K562 (cell line): Measurements from ENCODE around the gene UGT1A5. TPM values are rescaled to one million over a fixed set of nuclear protein-coding genes. Genes with fewer than 3 reads are reported as not detected.

Experiments
- ATAC-seq: fragments of 200-7000 bp; cut with Tn5 transposase; 3 replicates; pipeline ENCODE4 v1.9.1; 2020; ENCODE audit warnings: moderate library complexity
- BruUV-seq: library from RNA; stranded (reverse); fragments of 400-500 nt; replicated peaks from 2 replicates; lab custom pipeline; 2021; lab: Mats Ljungman, UMichigan
- CTCF ChIA-PET: fragments of 300-600 bp; formaldehyde crosslinking; extraction: SDS; loops from one replicate; lab custom pipeline; 2021; ENCODE audit warnings: low intra/inter-chr PET ratio; lab: Yijun Ruan, JAX
- POLR2A ChIA-PET: fragments of 300-600, 350-650 bp; sonication (Branson Sonifier 250); formaldehyde crosslinking; extraction: SDS; loops from one replicate; lab custom pipeline; 2021; ENCODE audit warnings: antibody characterized with exemption, inconsistent platforms; lab: Yijun Ruan, JAX
- DNase-seq, 4 experiments: peaks; one replicate each; pipeline versions ENCODE4 v3.0.0 to v3.0.0-alpha.2; 2011 to 2018; ENCODE audit warnings: low spot score in 3 of 4, mixed read lengths in 3 of 4; ENCODE audit errors: extremely low read depth in 1 of 4
- FAIRE-seq: peaks from 2 replicates; lab custom pipeline; 2011; peaks lifted over from hg19 to GRCh38; lab: Jason Lieb, UNC
- H2AFZ ChIP-seq: 2 replicates; pipeline ENCODE4 v1.6.0; 2011; ENCODE audit warnings: low read depth, low read length, control low read depth, inconsistent platforms
- H3K27ac ChIP-seq: fragments of 200-600 bp; 3 replicates; pipeline ENCODE4 v1.8.0; 2011; ENCODE audit warnings: low read depth, mild to moderate bottlenecking, control low read depth, inconsistent platforms, low read length, moderate library complexity, mixed read lengths; ENCODE audit errors: extremely low read depth
- H3K27me3 ChIP-seq, 2 experiments: fragments of 300-600 bp in 1 of 2; 2 replicates in 1 of 2; 3 replicates in 1 of 2; pipeline versions ENCODE4 v1.6.0 to v1.8.0; 2011; ENCODE audit warnings: inconsistent platforms in 2 of 2, low read length in 2 of 2, mild to moderate bottlenecking in 1 of 2, mixed read lengths in 1 of 2, moderate library complexity in 1 of 2; ENCODE audit not compliant: control insufficient read depth in 2 of 2, insufficient read depth in 2 of 2
- H3K36me3 ChIP-seq: fragments of 300-600 bp; 3 replicates; pipeline ENCODE4 v1.8.0; 2011; ENCODE audit warnings: mild to moderate bottlenecking, low read length, inconsistent platforms; ENCODE audit not compliant: control insufficient read depth, insufficient read depth
- H3K4me1 ChIP-seq, 2 experiments: fragments of 200-600 bp in 1 of 2; replicated peaks in 1 of 2; 2 replicates in 1 of 2; 3 replicates in 1 of 2; pipeline versions ENCODE4 v1.5.1 to v1.8.0; 2011; ENCODE audit warnings: inconsistent platforms in 2 of 2, low read length in 2 of 2, mild to moderate bottlenecking in 1 of 2, mixed read lengths in 1 of 2, moderate library complexity in 1 of 2; ENCODE audit not compliant: control insufficient read depth in 2 of 2, insufficient read depth in 2 of 2
- H3K4me2 ChIP-seq: 2 replicates; pipeline ENCODE4 v1.6.1; 2011; ENCODE audit warnings: low read length, control low read depth, inconsistent platforms, mixed read lengths; ENCODE audit not compliant: insufficient read depth
- H3K4me3 ChIP-seq: fragments of 200-600 bp; sonication (generic), shearing (Covaris generic); 2 replicates; pipeline ENCODE4 v1.5.1; 2016; ENCODE audit warnings: control low read depth, inconsistent platforms
- H3K79me2 ChIP-seq: fragments of 200-600 bp; 3 replicates; pipeline ENCODE4 v1.8.0; 2011; ENCODE audit warnings: low read length, inconsistent platforms; ENCODE audit not compliant: control insufficient read depth, insufficient read depth
- H3K9ac ChIP-seq, 2 experiments: 2 replicates each; pipeline versions ENCODE4 v1.6.0 to v1.6.1; 2011; ENCODE audit warnings: low read depth in 2 of 2, low read length in 2 of 2, control low read depth in 1 of 2, inconsistent platforms in 1 of 2, mild to moderate bottlenecking in 1 of 2, mixed read lengths in 1 of 2; ENCODE audit not compliant: insufficient read depth in 1 of 2
- H3K9me1 ChIP-seq: one replicate; pipeline ENCODE4 v1.6.0; 2011; ENCODE audit warnings: inconsistent platforms, mild to moderate bottlenecking, low read length, moderate library complexity; ENCODE audit not compliant: control insufficient read depth, insufficient read depth
- H3K9me3 ChIP-seq: replicated peaks from 2 replicates; pipeline ENCODE4 v1.5.1; 2011; ENCODE audit warnings: low read depth, low read length, inconsistent platforms; ENCODE audit not compliant: control insufficient read depth, insufficient read depth
- H4K20me1 ChIP-seq: replicated peaks from 2 replicates; pipeline ENCODE4 v1.6.1; 2011; ENCODE audit warnings: low read length, inconsistent platforms, mixed read lengths; ENCODE audit not compliant: control insufficient read depth, insufficient read depth
- DDX20 ChIP-seq: fragments of 450-650 bp; IDR thresholded peaks from 2 replicates; pipeline ENCODE4 v1.6.1; 2016; ENCODE audit warnings: missing genetic modification characterization, low read depth, mild to moderate bottlenecking, missing compliant biosample characterization, moderate library complexity
- DPF2 ChIP-seq: fragments of 450-650 bp; IDR thresholded peaks from 2 replicates; pipeline ENCODE4 v1.6.1; 2016
- POLR3G ChIP-seq: IDR thresholded peaks from 2 replicates; pipeline ENCODE4 v1.6.1; 2011; ENCODE audit not compliant: insufficient read length, insufficient replicate concordance; ENCODE audit errors: extremely low read depth
- TBP ChIP-seq: optimal IDR thresholded peaks from 2 replicates; pipeline ENCODE3; 2011; ENCODE audit warnings: low read depth, low read length, improper control_type of control experiment
- ZBTB8A ChIP-seq: fragments of 450-650 bp; IDR thresholded peaks from 2 replicates; pipeline ENCODE4 v1.6.1; 2018; ENCODE audit warnings: mild to moderate bottlenecking, moderate library complexity; ENCODE audit not compliant: partially characterized antibody
- ZNF347 ChIP-seq: fragments of 450-650 bp; formaldehyde crosslinking; IDR thresholded peaks from 2 replicates; pipeline ENCODE4 v1.4.0; 2020; ENCODE audit warnings: low read depth, mild to moderate bottlenecking, moderate library complexity
- ZNF77 ChIP-seq: fragments of 250-450 bp; sonication (Bioruptor Pico); IDR thresholded peaks from 2 replicates; pipeline ENCODE4 v1.5.0; 2020
- WGBS: fragments of 100-300 bp; shearing (Covaris generic); methylation state at CpG from one replicate; pipeline ENCODE4 v1.1.6; 2016; ENCODE audit warnings: low coverage, mixed read lengths; ENCODE audit not compliant: insufficient coverage; ENCODE audit errors: missing lambda C conversion rate; 5-methylcytosine and 5-hydroxymethylcytosine counted together
- in situ Hi-C: fragments of 300-500 bp; cut with MboI; formaldehyde crosslinking; loops from 4 replicates; pipeline ENCODE4 v1.15.0; 2018; ENCODE audit warnings: inconsistent platforms, mixed read lengths
- intact Hi-C: fragments of 100-400 bp; cut with micrococcal nuclease; formaldehyde crosslinking; loops from 2 replicates; pipeline ENCODE4 v1.14.2; 2022
- polyA plus RNA-seq, 8 experiments: library from polyadenylated mRNA; depleted of rRNA in 4 of 8; stranded (reverse) in 5 of 8; unstranded in 3 of 8; fragments of >200 nt; fragmentation: Nextera tagmentation in 2 of 8; fragmentation: Illumina TruSeq in 1 of 8; extraction: Ambion mirVana in 2 of 8; extraction: Trizol in 1 of 8; gene quantifications; 2 replicates each; pipeline versions ENCODE4 v1.2.1 to v1.2.3, GENCODE V29; 2011 to 2014; ENCODE audit warnings: inconsistent platforms in 1 of 8, missing spikeins in 1 of 8
- total RNA-seq, 7 experiments: library from RNA; depleted of rRNA in 6 of 7; stranded (reverse); fragments of >200 nt in 6 of 7; fragmentation: Illumina TruSeq in 2 of 7; extraction: Trizol in 2 of 7; gene quantifications; 2 replicates each; pipeline versions ENCODE4 v1.2.1 to v1.2.3, GENCODE V29; 2011 to 2021; ENCODE audit warnings: low replicate concordance in 1 of 7
- TF ChIP-seq, protein P1 (sequence below): fragments of 450-650 bp; IDR thresholded peaks from 2 replicates; pipeline ENCODE4 v1.6.1; 2016; ENCODE audit warnings: mild to moderate bottlenecking

UGT1A5 gene
- total and polyA plus RNA-seq, 9 of the 15 experiments (the other 6 are each of a cell fraction or from before 2014, with no cell fraction given): not detected

DNA sequence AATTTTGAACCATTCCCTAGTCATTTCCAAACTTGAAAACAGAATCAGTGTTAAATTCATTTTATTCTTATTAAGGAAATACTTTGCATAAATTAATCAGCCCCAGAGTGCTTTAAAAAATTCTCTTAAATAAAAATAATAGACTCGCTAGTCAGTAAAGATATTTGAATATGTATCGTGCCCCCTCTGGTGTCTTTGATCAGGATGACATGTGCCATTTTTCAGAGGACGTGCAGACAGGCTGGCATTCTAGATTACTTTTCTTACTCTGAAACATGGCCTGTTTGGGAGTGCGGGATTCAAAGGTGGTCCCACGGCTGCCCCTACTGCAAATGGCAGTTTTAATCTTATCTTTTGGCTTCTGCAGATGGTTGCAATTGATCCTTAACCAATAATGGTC is 59.9 kb downstream of the UGT1A5 start:
- BruUV-seq: no TSS peak
- ATAC-seq: no peak

More for the DNA sequence above, 59.9 kb downstream of the UGT1A5 start:
- CTCF ChIA-PET: no interaction called here
- no peaks in the 10 kb centered on the region for H3K9me1 ChIP-seq
- H3K9ac ChIP-seq: no peak overlapping the region
- 4% methylated on average over 5 of the region's 5 CpGs for WGBS
- FAIRE-seq: no peak
- POLR2A ChIA-PET: no interaction called here
- no peak overlapping the region for H3K4me2 ChIP-seq
- no peaks in the 10 kb centered on the region for H3K4me1 ChIP-seq
- intact Hi-C loops (no loop called here), in situ Hi-C loops (no loop called here)
- no peaks in the 10 kb centered on the region for H4K20me1 ChIP-seq
- peaks cover 0 to 13% of the 10 kb centered on the region in 2 experiments; a peak in 3 of 5 replicates for H3K27me3 ChIP-seq
- H3K79me2 ChIP-seq: no peaks in the 10 kb centered on the region
- TF ChIP-seq ZBTB8A: no peak
- no peak for TF ChIP-seq DPF2
- TF ChIP-seq, protein P1, sequence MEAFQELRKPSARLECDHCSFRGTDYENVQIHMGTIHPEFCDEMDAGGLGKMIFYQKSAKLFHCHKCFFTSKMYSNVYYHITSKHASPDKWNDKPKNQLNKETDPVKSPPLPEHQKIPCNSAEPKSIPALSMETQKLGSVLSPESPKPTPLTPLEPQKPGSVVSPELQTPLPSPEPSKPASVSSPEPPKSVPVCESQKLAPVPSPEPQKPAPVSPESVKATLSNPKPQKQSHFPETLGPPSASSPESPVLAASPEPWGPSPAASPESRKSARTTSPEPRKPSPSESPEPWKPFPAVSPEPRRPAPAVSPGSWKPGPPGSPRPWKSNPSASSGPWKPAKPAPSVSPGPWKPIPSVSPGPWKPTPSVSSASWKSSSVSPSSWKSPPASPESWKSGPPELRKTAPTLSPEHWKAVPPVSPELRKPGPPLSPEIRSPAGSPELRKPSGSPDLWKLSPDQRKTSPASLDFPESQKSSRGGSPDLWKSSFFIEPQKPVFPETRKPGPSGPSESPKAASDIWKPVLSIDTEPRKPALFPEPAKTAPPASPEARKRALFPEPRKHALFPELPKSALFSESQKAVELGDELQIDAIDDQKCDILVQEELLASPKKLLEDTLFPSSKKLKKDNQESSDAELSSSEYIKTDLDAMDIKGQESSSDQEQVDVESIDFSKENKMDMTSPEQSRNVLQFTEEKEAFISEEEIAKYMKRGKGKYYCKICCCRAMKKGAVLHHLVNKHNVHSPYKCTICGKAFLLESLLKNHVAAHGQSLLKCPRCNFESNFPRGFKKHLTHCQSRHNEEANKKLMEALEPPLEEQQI: no peak
- TF ChIP-seq POLR3G: no peak
- no peak for TF ChIP-seq ZNF347 (CRISPR knock-in tag)
- no peak for TF ChIP-seq TBP
- no peak for TF ChIP-seq DDX20 (tag)
- no peak for TF ChIP-seq ZNF77 (CRISPR knock-in tag)
- no peak overlapping the region for H3K4me3 ChIP-seq
- no peak for DNase-seq
- H2AFZ ChIP-seq: no peak overlapping the region
- H3K9me3 ChIP-seq: no peaks in the 10 kb centered on the region
- no peak overlapping the region for H3K27ac ChIP-seq
- no peaks in the 10 kb centered on the region for H3K36me3 ChIP-seq
